ENCODE measurements around the gene THBS3.
"Not testable (repeated sequence)": the region's sequence is repeated elsewhere in the genome, so short reads cannot be mapped to it uniquely, and the experiment has no call there.

THBS3 gene

DNA sequence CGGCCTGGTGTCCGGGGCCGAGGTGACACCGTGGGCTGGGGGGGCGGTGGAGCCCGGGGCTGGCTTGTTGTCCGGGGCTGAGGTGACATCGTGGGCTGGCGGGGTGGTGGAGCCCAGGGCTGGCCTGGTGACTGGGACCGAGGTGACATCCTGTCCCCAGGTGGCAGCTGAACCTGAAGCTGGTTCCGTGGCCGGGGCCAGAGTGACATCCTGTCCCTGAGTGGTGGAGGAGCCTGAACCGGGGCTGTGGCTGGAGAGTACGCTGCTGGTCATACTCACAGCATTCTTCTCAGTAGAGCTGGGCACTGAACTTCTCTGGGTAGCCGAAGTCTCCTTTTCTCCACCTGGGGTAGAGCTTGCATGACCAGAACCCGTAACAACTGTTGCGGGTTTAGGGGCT, 15.8 kb downstream of the THBS3 start:
- in situ Hi-C loops (cut with MboI; ENCODE audit: low sequenced_read_pairs) = no loop called here

DNA sequence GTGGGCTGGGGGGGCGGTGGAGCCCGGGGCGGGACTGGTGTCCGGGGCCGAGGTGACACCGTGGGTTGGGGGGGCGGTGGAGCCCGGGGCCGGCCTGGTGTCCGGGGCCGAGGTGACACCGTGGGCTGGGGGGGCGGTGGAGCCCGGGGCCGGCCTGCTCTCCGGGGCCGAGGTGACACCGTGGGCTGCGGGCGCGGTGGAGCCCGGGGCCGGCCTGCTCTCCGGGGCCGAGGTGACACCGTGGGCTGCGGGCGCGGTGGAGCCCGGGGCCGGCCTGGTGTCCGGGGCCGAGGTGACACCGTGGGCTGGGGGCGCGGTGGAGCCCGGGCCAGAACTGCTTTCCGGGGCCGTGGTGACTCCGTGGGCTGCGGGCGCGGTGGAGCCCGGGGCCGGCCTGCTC, 17.8 kb downstream of the THBS3 start:
- in situ Hi-C loops (cut with MboI; ENCODE audit: low sequenced_read_pairs) = not testable (repeated sequence)

DNA sequence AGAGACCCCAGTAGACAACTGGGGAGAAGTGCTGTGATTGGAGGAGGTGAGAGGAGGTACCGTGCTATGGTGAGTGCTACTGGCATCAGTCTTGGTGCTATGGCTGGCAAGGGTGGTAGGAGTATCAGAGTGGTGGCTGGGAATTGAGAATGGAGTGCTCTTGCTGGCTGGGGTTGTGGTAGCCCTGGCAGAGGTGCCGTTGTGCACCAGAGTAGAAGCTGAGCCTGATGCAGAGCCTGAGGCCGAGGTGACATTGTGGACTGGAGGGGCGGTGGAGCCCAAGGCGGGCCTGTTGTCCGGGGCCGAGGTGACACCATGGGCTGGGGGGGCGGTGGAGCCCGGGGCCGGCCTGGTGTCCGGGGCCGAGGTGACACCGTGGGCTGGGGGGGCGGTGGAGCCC, 19.4 kb downstream of the THBS3 start:
- in situ Hi-C loops (cut with MboI; ENCODE audit: low sequenced_read_pairs) = no loop called here

DNA sequence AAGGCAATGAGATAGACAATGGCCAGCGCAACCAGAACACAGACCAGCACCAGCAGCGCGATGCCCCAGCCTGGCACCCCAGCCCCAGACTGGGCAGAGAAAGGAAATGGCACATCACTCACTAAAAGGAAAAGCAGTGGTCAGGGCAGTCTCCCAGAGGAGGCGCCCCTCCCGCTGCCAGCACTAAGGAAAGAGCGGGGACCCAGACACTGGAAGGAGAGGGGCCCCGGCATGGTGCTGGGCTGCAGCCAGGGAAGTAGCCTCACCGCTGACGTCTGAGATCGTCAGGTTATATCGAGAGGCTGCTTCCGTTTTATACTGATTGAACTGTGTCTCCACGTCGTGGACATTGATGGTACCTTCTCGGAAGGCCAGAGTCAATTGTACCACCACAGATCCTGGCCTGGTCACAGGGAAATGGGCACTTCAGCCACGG, 20.2 kb downstream of the THBS3 start:
- in situ Hi-C loops (cut with MboI; ENCODE audit: low sequenced_read_pairs) = no loop called here

DNA sequence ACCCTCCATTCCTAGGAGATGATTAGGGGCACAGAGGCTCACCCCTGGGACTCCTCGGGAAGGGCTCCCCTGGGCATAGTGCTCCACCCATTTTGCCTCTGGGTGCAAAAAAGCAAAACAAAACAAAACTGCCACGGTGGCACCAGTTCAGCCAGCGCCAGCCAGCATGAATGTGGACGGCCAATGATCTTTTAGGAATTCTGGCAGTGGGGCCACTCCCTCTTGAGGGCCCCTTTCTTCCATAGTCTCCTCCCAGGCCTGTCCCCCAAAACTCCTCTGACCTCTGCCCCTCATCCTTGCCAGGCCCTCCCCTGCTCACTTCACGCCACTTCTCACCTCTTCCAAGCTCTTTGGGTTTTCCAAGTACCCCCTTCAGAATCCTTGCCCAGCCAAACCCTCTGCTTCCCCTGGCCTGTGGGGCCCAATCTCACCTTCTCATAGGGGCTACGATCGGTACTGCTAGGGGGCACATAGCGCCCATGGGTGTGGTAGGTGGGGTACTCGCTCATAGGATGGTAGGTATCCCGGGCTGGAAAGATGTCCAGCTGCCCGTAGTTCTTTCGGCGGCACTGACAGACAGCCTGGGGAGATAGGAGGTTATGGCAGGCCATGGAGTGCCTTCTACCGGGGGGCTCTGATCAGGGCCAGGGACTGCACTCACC, 20.8 kb downstream of the THBS3 start:
- in situ Hi-C loops (cut with MboI; ENCODE audit: low sequenced_read_pairs) = no loop called here

DNA sequence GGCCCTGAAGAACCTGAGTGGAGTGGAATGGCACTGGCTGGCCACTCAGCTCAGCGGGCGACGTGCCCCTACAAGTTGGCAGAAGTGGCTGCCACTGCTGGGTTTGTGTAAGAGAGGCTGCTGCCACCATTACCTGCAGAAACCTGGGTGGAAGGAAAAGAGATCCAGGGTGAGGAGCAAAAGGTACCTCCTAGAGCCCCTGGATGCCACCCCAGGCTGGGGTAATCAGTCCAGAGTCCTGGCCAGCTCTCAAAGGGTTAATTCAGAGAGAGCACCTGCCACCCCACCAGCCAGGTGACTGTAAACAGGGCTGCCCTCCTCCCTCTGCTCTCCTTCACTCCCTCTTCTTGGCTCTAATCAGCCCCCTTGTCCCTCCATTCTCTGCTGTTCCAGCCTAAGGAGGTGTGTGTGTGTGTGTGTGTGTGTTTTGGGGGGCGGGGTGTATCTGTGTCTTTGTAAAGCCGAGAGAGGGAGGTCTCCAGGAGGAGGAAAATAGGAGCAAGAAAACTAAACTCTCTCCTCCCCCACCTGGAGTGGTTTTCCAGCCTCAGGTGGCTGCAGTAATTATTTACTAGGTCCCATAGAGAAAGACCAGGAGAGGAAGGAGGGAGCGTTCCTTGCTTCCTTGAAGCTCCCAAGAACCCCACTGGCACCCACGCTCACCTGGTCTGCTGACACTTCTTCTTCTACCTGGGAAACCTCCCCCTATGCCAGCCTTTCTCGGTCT, 21.5 kb downstream of the THBS3 start:
- in situ Hi-C loops (cut with MboI; ENCODE audit: low sequenced_read_pairs) = no loop called here

DNA sequence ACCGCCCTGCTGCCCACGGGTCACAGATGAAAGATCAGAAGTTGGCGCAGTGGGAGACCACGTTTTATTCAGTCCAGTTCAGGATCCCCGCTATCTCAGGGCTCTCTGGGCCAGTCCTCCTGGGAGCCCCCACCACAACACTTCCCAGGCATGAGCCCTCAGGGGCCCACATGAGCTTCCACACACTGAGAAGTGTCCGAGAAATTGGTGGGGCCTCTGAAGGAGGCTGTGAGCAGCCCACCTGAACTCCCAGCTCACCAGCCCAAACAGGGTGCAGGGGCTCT, 22.0 kb downstream of the THBS3 start:
- in situ Hi-C loops (cut with MboI; ENCODE audit: low sequenced_read_pairs) = no loop called here

DNA sequence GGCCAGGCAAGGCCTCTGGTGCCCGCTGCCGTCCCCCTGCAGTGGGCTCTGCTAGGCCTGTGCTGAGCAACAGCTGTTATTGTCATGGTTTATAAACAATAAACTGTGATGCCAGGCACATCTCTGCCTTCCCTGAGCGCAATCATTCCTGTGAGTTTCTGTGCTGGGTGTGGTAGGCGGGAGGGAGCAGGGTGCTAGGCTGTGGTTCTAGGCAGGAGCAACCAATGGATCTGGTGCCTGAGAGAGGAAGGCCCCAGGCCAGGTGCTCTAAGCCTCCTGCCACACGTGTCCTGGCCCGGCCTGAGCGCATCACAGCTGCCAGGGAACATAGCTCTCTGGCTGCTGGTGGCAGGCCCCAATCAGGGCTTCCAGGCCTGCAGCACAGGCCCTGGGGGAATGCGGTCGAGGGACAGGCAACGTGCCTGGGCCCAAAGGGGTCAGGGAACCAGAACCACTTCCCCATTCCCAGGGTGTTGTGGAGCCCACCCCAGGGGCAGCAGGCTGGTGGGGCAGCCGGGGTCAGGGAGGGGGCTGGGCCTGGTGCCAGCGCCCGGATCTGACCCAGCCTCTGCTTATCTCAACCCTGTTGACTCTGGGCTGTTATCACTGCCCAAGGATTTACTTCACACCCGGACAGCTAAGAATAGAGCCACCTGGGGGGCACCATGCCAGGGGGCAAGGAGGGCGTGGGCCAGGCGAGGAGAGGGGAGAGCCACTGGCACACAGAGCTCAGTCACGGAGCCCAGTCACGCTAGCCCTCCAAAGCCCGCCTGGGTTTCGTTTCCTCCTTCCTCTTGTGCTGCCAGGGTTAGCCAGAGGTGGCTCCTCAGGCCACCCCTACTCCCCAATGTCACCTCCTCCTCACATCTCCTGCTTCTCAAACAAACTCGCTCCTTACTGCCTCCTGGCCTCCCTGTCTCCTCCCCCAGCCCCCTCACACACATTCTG, 22.6 kb downstream of the THBS3 start:
- in situ Hi-C loops (cut with MboI; ENCODE audit: low sequenced_read_pairs) = no loop called here

DNA sequence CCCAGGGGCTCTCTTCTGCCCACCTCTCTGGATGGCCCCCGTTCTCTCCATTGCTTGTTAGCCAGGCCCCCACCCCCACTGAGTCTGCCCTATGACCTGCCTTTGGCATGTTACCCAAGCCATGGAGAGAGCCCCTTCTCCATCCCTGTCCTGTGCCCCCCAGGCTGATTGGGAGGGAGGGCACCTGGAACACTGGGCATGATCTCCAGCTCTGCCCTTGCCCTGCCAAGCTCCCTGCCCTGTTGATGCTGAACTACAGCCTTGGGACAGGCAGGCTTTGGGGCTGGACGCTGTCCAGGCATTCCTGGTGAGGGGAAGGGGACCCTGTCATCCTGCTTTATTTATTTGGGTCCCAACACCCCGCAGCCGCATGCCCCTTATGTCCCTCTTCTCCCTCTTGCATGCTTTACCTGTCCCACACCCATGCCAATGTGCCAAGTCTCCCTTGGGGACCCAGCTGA, 23.3 kb downstream of the THBS3 start:
- in situ Hi-C loops (cut with MboI; ENCODE audit: low sequenced_read_pairs) = no loop called here

DNA sequence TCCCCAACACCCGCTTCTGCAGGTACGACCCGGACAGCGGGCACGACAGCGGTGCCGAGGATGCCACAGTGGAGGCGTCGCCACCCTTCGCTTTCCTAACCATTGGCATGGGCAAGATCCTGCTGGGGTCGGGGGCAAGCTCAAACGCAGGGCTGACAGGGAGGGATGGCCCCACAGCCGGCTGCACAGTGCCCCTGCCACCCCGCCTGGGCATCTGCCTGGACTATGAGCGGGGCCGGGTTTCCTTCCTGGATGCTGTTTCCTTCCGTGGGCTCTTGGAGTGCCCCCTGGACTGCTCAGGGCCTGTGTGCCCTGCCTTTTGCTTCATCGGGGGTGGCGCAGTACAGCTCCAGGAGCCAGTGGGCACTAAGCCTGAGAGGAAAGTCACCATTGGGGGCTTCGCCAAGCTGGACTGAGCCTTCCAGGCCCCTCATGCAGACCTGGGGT, 23.9 kb downstream of the THBS3 start:
- in situ Hi-C loops (cut with MboI; ENCODE audit: low sequenced_read_pairs) = no loop called here

DNA sequence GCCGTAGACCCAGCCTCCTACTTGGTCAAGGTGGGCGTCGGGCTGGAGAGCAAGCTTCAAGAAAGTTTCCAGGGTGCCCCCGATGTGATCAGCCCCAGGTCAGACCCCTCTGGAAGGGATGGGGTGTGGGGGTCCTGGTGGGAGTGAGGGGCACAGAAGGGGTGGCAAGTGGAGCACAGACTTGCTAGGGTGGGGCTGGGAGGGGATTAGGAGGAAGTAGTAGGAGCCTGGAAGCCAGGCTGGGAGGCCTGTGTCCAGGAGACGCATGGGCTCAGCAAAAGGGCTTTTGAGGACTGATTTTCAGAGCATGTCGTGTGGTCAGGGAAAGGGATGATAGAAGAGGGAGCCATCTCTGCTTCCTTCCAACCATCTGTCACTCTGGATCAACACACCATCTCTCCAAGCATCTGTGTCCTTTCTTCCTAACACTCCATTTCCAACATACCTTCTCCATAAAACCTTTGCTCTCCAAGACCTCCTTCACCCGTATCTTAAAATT, 25.6 kb downstream of the THBS3 start:
- in situ Hi-C loops (cut with MboI; ENCODE audit: low sequenced_read_pairs) = no loop called here

DNA sequence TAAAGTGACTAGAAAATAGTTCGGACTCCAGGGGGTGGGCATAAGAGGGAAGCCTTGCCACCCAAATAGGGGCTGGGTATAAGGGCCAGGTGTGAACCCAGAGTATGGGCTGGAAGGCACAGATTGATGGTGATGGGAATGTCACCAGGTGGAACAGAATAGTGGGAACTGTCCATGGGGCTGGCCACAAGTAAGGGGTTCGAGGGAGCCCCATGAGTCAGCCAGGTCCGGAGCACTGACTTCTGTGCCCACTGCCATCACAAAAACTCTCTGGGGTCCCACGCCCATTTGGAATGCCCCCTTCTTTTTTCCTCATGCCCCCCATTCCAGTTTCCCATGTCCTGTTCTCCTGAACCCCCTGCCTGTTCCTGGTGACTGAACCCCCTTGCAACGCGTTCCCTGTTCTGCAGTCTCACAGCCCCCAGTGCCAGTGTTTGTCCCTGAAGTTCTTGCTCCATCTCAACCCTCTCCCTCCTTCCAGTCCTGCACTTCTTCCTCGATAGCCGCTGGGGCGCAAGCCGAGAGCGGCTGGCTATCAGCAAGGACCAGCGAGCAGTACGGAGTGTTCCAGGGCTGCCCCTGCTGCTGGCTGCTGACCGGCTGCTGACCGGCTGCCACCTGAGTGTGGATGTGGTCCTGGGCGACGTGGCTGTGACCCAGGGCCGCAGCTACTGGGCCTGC, 26.2 kb downstream of the THBS3 start:
- in situ Hi-C loops (cut with MboI; ENCODE audit: low sequenced_read_pairs) = no loop called here

DNA sequence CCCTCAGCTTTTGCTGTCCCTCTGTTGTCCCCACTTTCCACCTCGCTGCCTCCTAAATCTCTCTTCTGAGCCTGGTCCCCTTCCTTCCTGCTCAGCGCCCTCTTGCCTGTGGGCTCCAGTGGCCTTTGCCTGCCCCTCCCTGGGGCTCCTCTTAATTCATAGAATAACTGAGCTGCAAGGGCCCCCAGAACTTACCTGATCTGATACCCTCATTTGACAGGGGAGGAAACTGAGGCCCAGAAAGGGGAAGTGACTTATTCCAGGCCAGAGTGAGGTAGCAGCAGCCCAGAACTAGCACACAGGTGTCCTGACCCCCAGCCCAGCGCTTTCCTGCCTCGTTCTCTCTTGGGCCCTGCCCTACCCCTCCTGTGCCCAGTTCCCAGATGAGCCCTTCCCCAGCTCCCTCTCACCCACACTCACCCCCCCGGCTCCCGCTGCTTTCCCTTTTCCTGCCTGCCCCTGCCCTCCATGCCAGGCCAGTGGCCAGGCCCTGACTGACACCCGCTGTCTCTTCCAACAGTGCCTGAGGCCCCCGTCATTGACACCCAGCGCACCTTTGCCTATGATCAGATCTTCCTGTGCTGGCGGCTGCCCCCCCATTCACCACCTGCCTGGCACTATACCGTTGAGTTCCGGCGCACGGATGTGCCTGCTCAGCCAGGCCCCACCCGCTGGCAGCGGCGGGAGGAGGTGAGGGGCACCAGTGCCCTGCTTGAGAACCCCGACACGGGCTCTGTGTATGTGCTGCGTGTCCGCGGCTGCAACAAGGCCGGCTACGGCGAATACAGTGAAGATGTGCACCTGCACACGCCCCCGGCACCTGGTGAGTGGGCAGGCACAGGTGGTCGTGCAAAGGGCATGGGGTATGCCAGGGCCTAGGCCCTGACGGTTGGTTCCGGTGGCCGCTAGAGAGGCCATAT, 28.3 kb downstream of the THBS3 start:
- in situ Hi-C loops (cut with MboI; ENCODE audit: low sequenced_read_pairs) = loop anchor here (10.0 kb wide), 1 partner anchor 415 kb away; no protein-coding TSS in a partner anchor

DNA sequence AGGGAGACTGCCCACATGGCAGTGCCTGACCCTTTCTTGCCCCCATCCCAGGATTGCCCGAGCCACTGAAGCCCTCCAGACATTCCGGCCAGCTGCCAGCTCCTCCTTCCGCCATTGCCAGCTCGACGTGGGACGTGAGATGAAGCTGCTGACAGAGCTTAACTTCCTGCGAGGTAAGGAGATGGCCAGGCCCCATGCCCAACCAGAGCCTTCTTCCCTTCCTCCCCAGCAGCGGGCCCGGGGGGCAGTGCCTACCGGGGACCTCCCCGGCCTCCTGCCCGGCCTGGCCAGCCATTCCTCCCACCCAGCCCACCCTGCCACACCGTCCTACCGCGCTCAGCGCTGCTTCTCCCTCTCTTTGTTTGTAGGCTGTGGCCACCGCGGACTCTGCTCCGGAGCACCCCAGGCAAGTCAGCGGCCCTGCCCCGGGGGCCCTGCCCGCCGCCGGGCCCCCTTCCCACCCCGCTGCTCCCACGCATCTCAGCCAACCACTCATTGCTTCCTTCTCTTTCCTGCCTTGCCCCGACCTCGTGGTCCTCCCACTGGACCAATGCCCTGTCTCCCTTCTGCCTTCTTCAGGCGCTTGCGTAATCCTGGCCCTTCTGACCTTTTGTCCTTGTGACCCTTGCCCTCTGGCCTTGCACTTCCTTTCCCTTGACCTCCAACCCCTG, 29.1 kb downstream of the THBS3 start:
- in situ Hi-C loops (cut with MboI; ENCODE audit: low sequenced_read_pairs) = loop anchor here (10.0 kb wide), 1 partner anchor 416 kb away; no protein-coding TSS in a partner anchor

DNA sequence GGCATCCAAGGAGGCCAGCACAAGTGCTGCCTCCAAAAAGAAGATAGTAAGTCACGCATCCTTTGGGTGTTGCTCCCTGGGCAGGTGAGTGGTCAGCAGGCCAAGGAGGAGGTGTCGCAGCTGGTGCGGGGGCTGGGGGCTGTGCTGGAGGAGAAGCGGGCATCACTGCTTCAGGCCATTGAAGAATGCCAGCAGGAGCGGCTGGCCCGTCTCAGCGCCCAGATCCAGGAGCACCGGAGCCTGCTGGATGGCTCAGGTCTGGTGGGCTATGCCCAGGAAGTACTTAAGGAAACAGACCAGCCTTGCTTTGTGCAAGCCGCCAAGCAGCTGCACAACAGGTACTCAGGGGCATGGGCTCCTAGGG, 29.8 kb downstream of the THBS3 start:
- in situ Hi-C loops (cut with MboI; ENCODE audit: low sequenced_read_pairs) = loop anchor here (10.0 kb wide), 1 partner anchor 417 kb away; no protein-coding TSS in a partner anchor

DNA sequence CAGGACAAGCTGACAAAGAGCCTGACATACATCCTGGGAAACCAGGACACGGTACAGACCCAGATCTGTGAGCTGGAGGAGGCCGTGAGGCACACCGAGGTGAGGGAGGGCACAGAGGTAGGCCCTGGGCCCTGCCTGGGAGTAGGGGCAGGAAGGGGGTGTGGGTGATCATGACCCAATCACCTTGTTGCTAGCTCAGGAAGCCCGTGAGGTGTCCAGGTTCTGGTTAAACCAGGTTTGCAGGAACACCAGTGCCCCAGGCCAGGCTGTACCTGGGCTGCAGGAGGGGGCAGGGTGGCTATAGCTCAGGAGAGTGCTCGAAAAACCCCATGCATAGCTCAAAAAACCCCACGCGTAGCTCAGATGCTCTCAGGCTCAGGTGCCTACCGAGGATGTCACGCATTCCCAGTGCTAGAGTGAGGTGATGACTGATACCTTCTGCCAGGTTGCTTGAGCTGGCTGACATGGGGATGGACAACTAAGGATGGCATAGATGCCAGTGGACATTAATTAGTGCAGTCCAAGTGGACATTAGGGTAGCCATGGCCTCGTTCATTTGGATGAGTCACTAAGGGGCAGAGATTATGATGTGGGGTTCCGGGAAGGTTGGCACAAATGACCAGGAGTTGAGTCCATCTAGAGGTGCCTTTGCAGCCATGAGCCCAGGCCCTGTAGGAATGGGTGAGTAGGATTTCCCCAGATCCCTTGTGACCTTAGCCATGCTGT, 30.3 kb downstream of the THBS3 start:
- in situ Hi-C loops (cut with MboI; ENCODE audit: low sequenced_read_pairs) = loop anchor here (10.0 kb wide), 1 partner anchor 417 kb away; no protein-coding TSS in a partner anchor

DNA sequence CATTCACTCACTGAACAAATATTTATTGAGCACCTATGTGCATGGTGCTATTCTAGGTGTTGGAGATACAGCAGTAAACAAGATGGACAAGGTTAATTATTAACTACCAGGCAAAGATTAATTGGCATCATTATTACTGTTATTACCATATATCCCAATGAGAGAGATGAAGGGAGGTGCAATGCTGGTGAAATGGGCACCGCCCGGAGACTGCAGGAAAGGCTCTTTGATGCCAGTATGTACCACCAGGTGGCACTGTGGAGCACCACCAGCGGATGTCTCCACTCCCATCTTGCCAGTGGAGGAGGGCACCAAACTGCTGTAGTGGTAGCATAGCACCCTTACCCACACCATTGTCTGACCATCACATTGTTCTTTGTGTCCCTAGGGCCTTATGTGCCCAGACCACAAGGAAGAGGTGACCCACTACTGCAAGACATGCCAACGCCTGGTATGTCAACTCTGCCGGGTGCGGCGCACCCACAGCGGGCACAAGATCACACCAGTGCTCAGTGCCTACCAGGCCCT, 31.1 kb downstream of the THBS3 start:
- in situ Hi-C loops (cut with MboI; ENCODE audit: low sequenced_read_pairs) = loop anchor here (10.0 kb wide), 1 partner anchor 418 kb away; no protein-coding TSS in a partner anchor

DNA sequence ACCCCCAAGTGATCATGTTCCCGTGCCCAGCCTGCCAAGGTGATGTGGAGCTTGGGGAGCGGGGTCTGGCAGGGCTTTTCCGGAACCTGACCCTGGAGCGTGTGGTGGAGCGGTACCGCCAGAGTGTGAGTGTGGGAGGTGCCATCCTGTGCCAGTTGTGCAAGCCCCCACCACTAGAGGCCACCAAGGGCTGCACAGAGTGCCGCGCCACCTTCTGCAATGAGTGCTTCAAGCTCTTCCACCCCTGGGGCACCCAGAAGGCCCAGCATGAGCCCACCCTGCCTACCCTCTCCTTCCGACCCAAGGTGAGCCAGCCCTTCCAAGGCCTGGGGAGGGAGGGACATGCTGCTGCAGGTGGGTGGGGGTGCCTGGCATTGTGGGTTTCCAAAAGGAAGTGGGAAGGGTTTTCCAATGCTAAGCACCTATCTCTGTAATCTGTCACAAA, 31.7 kb downstream of the THBS3 start:
- in situ Hi-C loops (cut with MboI; ENCODE audit: low sequenced_read_pairs) = loop anchor here (10.0 kb wide), 1 partner anchor 419 kb away; no protein-coding TSS in a partner anchor
